Mesodermal cell (in vitro differentiated cells): Measurements from ENCODE around the gene CHEK1. TPM values are rescaled to one million over a fixed set of nuclear protein-coding genes. Genes with fewer than 3 reads are reported as not detected.
A peak's percentile ranks its signal among the peaks of the same experiment; 100 is the strongest.
"Not testable (repeated sequence)": the region's sequence is repeated elsewhere in the genome, so short reads cannot be mapped to it uniquely, and the experiment has no call there.

Experiments
- H3K27ac ChIP-seq: 2 replicates; pipeline ENCODE4 v1.7.0; 2013; ENCODE audit warnings: mild to moderate bottlenecking, low read depth, low read length, moderate library complexity; ENCODE audit not compliant: severe bottlenecking
- H3K36me3 ChIP-seq: 2 replicates; pipeline ENCODE4 v1.7.1; 2013; ENCODE audit warnings: mild to moderate bottlenecking, low read length, moderate library complexity; ENCODE audit not compliant: control insufficient read depth, insufficient read depth
- H3K4me1 ChIP-seq: one replicate; pipeline ENCODE4 v1.7.1; 2013; ENCODE audit warnings: mild to moderate bottlenecking, low read length; ENCODE audit not compliant: insufficient read depth, control insufficient read depth, poor library complexity, severe bottlenecking
- H3K4me3 ChIP-seq: 2 replicates; pipeline ENCODE4 v1.7.0; 2013; ENCODE audit warnings: low read length, control low read depth, mild to moderate bottlenecking; ENCODE audit not compliant: insufficient read depth, poor library complexity, severe bottlenecking; ENCODE audit errors: extremely low read depth
- H3K9me3 ChIP-seq: 2 replicates; pipeline ENCODE4 v1.7.1; 2013; ENCODE audit warnings: mild to moderate bottlenecking, low read length, moderate library complexity; ENCODE audit not compliant: control insufficient read depth
- WGBS, 2 experiments: methylation state at CpG; one replicate each; pipeline ENCODE4 v1.1.5; 2013; ENCODE audit warnings: missing lambda C conversion rate in 2 of 2; ENCODE audit not compliant: insufficient coverage in 2 of 2; 5-methylcytosine and 5-hydroxymethylcytosine counted together
- polyA plus RNA-seq, 2 experiments: library from polyadenylated mRNA; stranded (reverse); fragments of 50-300 nt; gene quantifications; one replicate each; pipeline ENCODE4 v1.2.3, GENCODE V29; 2013

The CHEK1 gene
- polyA plus RNA-seq (2013, experiment 1 of 2), result 47.3 TPM
- 46.7 TPM for polyA plus RNA-seq (2013, experiment 2 of 2)

GRCh38 chr11:125624756-125625213, at the start of gene CHEK1:
TSS of gene CHEK1 (plus strand) at chr11:125625163. CDS start at chr11:125626769, 1,606 bp downstream.
- 81 to 100% methylated on average over 1 to 6 of the region's 9 CpGs for WGBS, 2 experiments
- H3K4me1 ChIP-seq, result no peaks in the 10 kb centered on the region
- H3K27ac ChIP-seq, result peak within 1 kb of the TSS; percentile 94

GRCh38 chr11:125577181-125577580, 47.8 kb upstream of the CHEK1 start:
- H3K4me3 ChIP-seq, H3K27ac ChIP-seq, H3K9me3 ChIP-seq, H3K4me1 ChIP-seq: not testable (repeated sequence)
- peaks cover 98% of the 10 kb centered on the region for H3K36me3 ChIP-seq
- WGBS, 2 experiments, result 97 to 100% methylated on average over 5 to 11 of the region's 14 CpGs

More at GRCh38 chr11:125624756-125625213, at the start of gene CHEK1:
- peaks cover 54% of the 10 kb centered on the region for H3K36me3 ChIP-seq
- H3K9me3 ChIP-seq, result no peaks in the 10 kb centered on the region
- H3K4me3 ChIP-seq, result peak within 1 kb of the TSS; percentile 59

DNA sequence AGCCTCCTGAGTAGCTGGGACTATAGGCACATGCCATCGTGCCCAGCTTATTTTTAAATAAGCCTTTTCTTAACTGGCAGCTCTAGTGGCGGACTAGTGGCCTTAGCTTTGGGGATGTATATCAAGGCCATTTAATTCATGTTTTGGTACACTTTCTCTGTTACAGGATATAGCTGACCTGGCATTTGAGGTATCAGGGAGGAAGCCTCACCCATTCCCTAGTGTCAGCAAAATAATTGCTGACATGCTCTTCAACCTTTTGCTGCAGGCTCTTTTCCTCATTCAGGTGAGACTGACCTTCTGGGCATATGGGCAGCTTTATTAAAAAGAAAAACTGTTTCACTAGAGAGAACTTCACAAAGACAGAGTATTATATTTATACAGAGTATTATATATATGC, 46.2 kb upstream of the CHEK1 start:
- Histone ChIP-seq H3K9me3 (no peaks in the 10 kb centered on the region), H3K36me3 (peaks cover 98% of the 10 kb centered on the region), H3K4me3 (no peak overlapping the region), H3K27ac (no peak overlapping the region), H3K4me1 (no peaks in the 10 kb centered on the region)
- 100% methylated on average over 1 of the region's 2 CpGs for WGBS, 2 experiments

- H3K9me3 ChIP-seq, result no peaks in the 10 kb centered on the region
- peaks cover 95% of the 10 kb centered on the region for H3K36me3 ChIP-seq
- no peak overlapping the region for H3K4me3 ChIP-seq
- H3K27ac ChIP-seq, result no peak overlapping the region
- H3K4me1 ChIP-seq, result no peaks in the 10 kb centered on the region
- WGBS, 2 experiments, result 92 to 100% methylated on average over 3 to 4 of the region's 5 CpGs
These were observed 45.2 kb upstream of the CHEK1 start for GRCh38 chr11:125579811-125580210.

GRCh38 chr11:125583496-125583895, 41.5 kb upstream of the CHEK1 start:
- WGBS, 2 experiments, result 94 to 95% methylated on average over 9 of the region's 11 CpGs
- Histone ChIP-seq H3K27ac (no peak overlapping the region), H3K36me3 (peaks cover 63% of the 10 kb centered on the region), H3K4me1 (no peaks in the 10 kb centered on the region), H3K4me3 (no peak overlapping the region), H3K9me3 (no peaks in the 10 kb centered on the region)

GRCh38 chr11:125585487-125585886, 39.5 kb upstream of the CHEK1 start:
- Histone ChIP-seq H3K27ac (no peak overlapping the region), H3K4me3 (no peak overlapping the region), H3K4me1 (no peaks in the 10 kb centered on the region), H3K9me3 (no peaks in the 10 kb centered on the region), H3K36me3 (peaks cover 44% of the 10 kb centered on the region)
- WGBS, 2 experiments, result 100% methylated on average over 1 of the region's 1 CpG; no CpG with 5 or more reads in 1 of the 2 experiments

DNA sequence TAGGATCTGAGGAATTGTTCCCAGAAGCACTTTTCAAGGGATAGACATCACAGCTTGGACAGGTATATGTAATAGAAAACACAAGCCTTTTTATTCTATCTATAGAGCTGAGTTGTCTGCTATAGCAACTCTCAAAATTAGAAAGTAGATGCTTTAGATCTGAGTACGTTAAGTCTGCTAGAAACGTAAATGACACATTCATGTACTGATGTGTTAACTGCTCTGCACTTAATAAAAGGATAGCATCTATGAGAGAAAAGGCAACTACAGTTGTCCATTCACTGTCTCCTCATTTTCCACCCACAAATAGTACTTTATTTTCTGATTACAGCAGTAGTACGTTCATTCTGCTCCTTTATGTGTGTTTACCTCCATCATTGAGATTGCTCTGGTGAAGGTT, 38.3 kb upstream of the CHEK1 start:
- 83% methylated on average over 2 of the region's 3 CpGs; no CpG with 5 or more reads in 1 of the 2 experiments for WGBS, 2 experiments
- Histone ChIP-seq H3K27ac (no peak overlapping the region), H3K9me3 (no peaks in the 10 kb centered on the region), H3K4me1 (no peaks in the 10 kb centered on the region), H3K36me3 (peaks cover 34% of the 10 kb centered on the region), H3K4me3 (no peak overlapping the region)

GRCh38 chr11:125587480-125587879, 37.5 kb upstream of the CHEK1 start:
- Histone ChIP-seq H3K4me1 (no peaks in the 10 kb centered on the region), H3K36me3 (peaks cover 26% of the 10 kb centered on the region), H3K4me3 (no peak overlapping the region), H3K9me3 (no peaks in the 10 kb centered on the region), H3K27ac (no peak overlapping the region)
- 90 to 100% methylated on average over 1 of the region's 1 CpG for WGBS, 2 experiments

GRCh38 chr11:125588505-125588904, 36.5 kb upstream of the CHEK1 start:
- 50 to 78% methylated on average over 1 of the region's 3 CpGs for WGBS, 2 experiments
- Histone ChIP-seq H3K9me3 (no peaks in the 10 kb centered on the region), H3K36me3 (peaks cover 16% of the 10 kb centered on the region), H3K4me3 (no peak overlapping the region), H3K27ac (no peak overlapping the region), H3K4me1 (no peaks in the 10 kb centered on the region)

DNA sequence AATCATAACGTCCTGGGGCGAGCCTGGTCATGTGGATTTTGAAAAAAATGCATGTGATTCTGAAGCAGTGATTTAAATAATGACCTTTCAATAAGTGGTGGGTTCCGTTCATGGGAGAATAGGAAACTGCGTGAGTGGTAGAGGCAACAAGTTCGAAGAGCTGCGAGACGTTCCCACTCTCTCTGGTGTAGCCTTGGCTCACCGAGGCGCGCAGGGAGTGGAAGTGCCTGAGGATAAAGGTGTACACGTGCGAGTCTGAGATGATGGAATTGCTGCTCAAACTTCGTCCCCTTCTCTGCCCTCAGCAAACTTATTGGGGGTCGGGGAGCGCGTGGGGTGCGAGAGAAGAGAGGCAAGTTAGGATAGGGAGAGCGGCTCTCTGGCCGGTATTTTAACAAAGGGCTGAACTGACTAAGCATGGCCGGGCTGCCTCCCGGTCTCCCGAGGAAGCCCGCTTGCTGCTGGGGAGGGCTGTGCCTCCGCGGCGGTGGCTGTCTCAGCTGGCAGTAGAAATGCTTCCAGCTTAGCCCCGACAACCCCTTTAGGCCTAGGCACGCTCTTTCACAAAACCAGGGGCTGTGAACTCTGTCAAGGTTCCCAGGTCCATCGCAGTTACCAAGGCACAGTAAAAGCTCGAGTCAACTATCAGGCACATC, 33.2 kb upstream of the CHEK1 start:
- Histone ChIP-seq H3K27ac (peak overlapping the region; percentile 97), H3K36me3 (peaks cover 23% of the 10 kb centered on the region), H3K9me3 (no peaks in the 10 kb centered on the region), H3K4me1 (no peaks in the 10 kb centered on the region), H3K4me3 (peak overlapping the region; percentile 88)
- WGBS, 2 experiments, result 18 to 22% methylated on average over 20 to 22 of the region's 30 CpGs
